Vagina (tissue), 2 donors: ENCODE results near the gene USP12.

Experiments used
- POLR2A ChIP-seq, 2 donors: fragments of 450-650 bp; IDR thresholded peaks; one replicate each; pipeline ENCODE4 v1.6.1; 2017; ENCODE audit warnings: antibody characterized with exemption in 2 of 2, mild to moderate bottlenecking in 2 of 2, moderate library complexity in 2 of 2
- POLR2AphosphoS5 ChIP-seq, 2 donors: sonication (generic); formaldehyde crosslinking; IDR thresholded peaks; one replicate each; pipeline ENCODE4 v1.9.0; 2017; ENCODE audit warnings: antibody characterized with exemption in 2 of 2, mild to moderate bottlenecking in 2 of 2, low read depth in 1 of 2; ENCODE audit not compliant: insufficient read depth in 1 of 2
- TF ChIP-seq, protein P1 (sequence below), 3 experiments: fragments of 450-650 bp in 2 of 3; fragments of 200-600 bp in 1 of 3; sonication (generic) in 1 of 3; IDR thresholded peaks; one replicate each; pipeline ENCODE4 v1.5.1; 2017 to 2019; ENCODE audit warnings: antibody characterized with exemption in 3 of 3, mild to moderate bottlenecking in 2 of 3, moderate library complexity in 2 of 3

DNA sequence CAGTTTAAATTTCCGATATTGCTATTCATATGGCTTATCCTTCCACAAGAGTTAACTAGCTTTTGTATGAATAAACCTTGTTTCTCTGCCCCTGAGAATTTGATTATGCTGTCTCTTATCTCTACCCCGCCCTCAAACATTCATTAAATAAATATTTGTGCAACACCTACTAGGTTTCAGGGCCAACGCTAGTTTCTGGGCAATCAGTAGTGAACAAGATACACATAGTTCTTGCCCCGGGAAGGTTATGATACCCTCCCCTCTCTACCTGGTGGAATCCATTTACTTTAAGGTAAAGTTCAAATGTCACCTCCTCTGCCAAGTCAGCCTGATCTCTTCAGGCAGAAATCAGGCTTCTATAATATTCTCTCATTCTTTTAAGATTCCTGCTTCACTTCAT lies 16.6 kb upstream of the USP12 start:
- TF ChIP-seq POLR2AphosphoS5 (IDR thresholded peaks at IDR 0.05; ENCODE audit: insufficient read depth in 1 of 2, low read depth in 1 of 2) (no peak), POLR2A (IDR thresholded peaks at IDR 0.05) (no peak)
- TF ChIP-seq, protein P1, sequence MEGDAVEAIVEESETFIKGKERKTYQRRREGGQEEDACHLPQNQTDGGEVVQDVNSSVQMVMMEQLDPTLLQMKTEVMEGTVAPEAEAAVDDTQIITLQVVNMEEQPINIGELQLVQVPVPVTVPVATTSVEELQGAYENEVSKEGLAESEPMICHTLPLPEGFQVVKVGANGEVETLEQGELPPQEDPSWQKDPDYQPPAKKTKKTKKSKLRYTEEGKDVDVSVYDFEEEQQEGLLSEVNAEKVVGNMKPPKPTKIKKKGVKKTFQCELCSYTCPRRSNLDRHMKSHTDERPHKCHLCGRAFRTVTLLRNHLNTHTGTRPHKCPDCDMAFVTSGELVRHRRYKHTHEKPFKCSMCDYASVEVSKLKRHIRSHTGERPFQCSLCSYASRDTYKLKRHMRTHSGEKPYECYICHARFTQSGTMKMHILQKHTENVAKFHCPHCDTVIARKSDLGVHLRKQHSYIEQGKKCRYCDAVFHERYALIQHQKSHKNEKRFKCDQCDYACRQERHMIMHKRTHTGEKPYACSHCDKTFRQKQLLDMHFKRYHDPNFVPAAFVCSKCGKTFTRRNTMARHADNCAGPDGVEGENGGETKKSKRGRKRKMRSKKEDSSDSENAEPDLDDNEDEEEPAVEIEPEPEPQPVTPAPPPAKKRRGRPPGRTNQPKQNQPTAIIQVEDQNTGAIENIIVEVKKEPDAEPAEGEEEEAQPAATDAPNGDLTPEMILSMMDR (IDR thresholded peaks at IDR 0.05): no peak
